ENCODE results near the gene CCNY.
A peak's percentile ranks its signal among the peaks of the same experiment; 100 is the strongest.

Gene CCNY

DNA sequence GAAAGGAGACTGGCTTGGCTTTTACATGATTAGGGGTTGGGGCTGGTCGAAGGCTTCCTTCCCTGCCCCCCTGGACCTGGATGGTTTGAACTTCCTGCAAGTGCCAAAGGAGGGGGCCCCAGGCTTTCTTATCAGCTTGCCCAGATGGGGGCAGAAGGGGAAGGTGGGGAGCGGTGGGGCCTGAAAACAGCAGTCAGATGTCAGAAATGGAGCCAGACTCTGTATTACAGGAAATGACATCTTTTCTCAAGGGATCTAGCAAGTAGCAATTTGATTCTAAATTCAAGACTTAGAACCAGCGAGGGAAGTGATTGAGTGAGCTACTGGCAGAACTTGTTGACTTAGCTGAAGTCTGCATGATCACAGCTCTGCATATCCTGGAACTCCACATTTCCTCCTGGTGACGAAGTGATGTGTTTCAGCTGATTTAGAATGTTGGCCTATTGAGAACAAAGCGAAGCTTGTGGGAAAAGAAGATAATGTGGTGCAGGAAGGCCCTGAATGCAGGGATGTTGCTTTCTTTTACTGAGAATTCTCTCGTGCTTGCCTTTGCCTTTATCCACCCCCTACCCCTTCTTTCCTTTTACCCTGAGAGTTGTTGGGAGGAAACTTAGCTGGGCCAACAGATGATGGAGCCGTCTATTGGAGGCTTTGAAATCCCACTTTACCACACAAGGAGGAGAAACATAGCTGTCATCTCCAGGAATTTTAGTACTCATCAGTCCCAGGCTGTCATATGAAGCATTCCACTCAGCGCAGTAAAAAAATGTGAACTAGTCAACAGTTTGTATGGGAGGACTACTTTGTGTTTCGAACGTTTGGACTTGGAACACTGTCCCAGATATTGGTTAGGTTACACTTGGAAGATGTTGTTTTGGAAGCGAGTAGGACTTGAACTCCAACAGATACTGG, 43.2 kb downstream of the CCNY start:
- H3K36me3 ChIP-seq (ENCODE audit: insufficient read depth, low read length), result no peaks in the 10 kb centered on the region
- no peak overlapping the region for H2AFZ ChIP-seq (ENCODE audit: low read length)
- H3F3A ChIP-seq (ENCODE audit: low read depth), result peaks cover 8% of the 10 kb centered on the region
- no peaks in the 10 kb centered on the region for H3K9me3 ChIP-seq (ENCODE audit: insufficient read depth, low read depth, low read length)
- no peaks in the 10 kb centered on the region for H3K27me3 ChIP-seq (ENCODE audit: insufficient read depth, low read length, poor library complexity, severe bottlenecking)
- H3K79me2 ChIP-seq (ENCODE audit: insufficient read depth, low read length), result peaks cover 92% of the 10 kb centered on the region
- H4K20me1 ChIP-seq (ENCODE audit: insufficient read depth, low read length, poor library complexity, severe bottlenecking), result peaks cover 17% of the 10 kb centered on the region
- no peak for TF ChIP-seq EZH2phosphoT487 (IDR thresholded peaks at IDR 0.05; ENCODE audit: borderline replicate concordance)
- TF ChIP-seq, protein P1, sequence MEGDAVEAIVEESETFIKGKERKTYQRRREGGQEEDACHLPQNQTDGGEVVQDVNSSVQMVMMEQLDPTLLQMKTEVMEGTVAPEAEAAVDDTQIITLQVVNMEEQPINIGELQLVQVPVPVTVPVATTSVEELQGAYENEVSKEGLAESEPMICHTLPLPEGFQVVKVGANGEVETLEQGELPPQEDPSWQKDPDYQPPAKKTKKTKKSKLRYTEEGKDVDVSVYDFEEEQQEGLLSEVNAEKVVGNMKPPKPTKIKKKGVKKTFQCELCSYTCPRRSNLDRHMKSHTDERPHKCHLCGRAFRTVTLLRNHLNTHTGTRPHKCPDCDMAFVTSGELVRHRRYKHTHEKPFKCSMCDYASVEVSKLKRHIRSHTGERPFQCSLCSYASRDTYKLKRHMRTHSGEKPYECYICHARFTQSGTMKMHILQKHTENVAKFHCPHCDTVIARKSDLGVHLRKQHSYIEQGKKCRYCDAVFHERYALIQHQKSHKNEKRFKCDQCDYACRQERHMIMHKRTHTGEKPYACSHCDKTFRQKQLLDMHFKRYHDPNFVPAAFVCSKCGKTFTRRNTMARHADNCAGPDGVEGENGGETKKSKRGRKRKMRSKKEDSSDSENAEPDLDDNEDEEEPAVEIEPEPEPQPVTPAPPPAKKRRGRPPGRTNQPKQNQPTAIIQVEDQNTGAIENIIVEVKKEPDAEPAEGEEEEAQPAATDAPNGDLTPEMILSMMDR (conservative IDR thresholded peaks at IDR 0.05; ENCODE audit: low read length), result peak; percentile 65
- peaks cover 74% of the 10 kb centered on the region for H3K4me1 ChIP-seq (ENCODE audit: insufficient read depth, low read length, poor library complexity, severe bottlenecking)
- peak overlapping the region; percentile 74 for H3K9ac ChIP-seq (ENCODE audit: low read depth, low read length, poor library complexity, severe bottlenecking)
- H3K4me2 ChIP-seq (ENCODE audit: low read depth, low read length, poor library complexity, severe bottlenecking), result peak overlapping the region; percentile 97
- no peaks in the 10 kb centered on the region for H3K9me2 ChIP-seq (replicated peaks; ENCODE audit: low read depth, low read length)
- H3K4me3 ChIP-seq (ENCODE audit: low read length, poor library complexity, severe bottlenecking), result peak overlapping the region; percentile 72

DNA sequence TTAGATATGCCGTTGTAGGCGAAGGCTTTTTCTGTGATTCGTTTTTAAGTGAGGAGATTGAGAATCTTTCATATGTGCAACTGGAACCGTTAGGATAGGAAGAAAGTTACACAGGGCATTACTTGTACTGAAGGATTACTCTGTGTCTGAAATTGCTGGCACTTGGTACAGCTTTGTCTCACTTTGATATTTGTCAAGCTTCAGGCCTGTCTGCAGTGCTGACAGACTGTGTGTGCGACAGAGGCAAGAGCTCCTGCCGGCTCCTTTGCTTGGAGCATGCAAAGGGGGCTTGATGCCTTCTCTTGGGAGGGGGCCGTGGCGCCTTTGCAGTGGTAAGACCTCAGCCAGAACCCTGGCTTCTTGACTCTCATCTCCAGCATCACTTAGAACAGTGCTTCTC, 45.8 kb downstream of the CCNY start:
- Histone ChIP-seq H3K9ac (ENCODE audit: low read depth, low read length, poor library complexity, severe bottlenecking) (peak overlapping the region; percentile 20), H3K4me3 (ENCODE audit: low read length, poor library complexity, severe bottlenecking) (no peak overlapping the region), H4K20me1 (ENCODE audit: insufficient read depth, low read length, poor library complexity, severe bottlenecking) (peaks cover 14% of the 10 kb centered on the region), H2AFZ (ENCODE audit: low read length) (no peak overlapping the region), H3K4me2 (ENCODE audit: low read depth, low read length, poor library complexity, severe bottlenecking) (no peak overlapping the region), H3F3A (ENCODE audit: low read depth) (peaks cover 8% of the 10 kb centered on the region), H3K27me3 (ENCODE audit: insufficient read depth, low read length, poor library complexity, severe bottlenecking) (no peaks in the 10 kb centered on the region), H3K9me3 (ENCODE audit: insufficient read depth, low read depth, low read length) (no peaks in the 10 kb centered on the region), H3K9me2 (replicated peaks; ENCODE audit: low read depth, low read length) (no peaks in the 10 kb centered on the region), H3K4me1 (ENCODE audit: insufficient read depth, low read length, poor library complexity, severe bottlenecking) (peaks cover 76% of the 10 kb centered on the region), H3K36me3 (ENCODE audit: insufficient read depth, low read length) (no peaks in the 10 kb centered on the region), H3K79me2 (ENCODE audit: insufficient read depth, low read length) (peaks cover 92% of the 10 kb centered on the region)
- TF ChIP-seq, protein P1 (conservative IDR thresholded peaks at IDR 0.05; ENCODE audit: low read length), result no peak
- no peak for TF ChIP-seq EZH2phosphoT487 (IDR thresholded peaks at IDR 0.05; ENCODE audit: borderline replicate concordance)

DNA sequence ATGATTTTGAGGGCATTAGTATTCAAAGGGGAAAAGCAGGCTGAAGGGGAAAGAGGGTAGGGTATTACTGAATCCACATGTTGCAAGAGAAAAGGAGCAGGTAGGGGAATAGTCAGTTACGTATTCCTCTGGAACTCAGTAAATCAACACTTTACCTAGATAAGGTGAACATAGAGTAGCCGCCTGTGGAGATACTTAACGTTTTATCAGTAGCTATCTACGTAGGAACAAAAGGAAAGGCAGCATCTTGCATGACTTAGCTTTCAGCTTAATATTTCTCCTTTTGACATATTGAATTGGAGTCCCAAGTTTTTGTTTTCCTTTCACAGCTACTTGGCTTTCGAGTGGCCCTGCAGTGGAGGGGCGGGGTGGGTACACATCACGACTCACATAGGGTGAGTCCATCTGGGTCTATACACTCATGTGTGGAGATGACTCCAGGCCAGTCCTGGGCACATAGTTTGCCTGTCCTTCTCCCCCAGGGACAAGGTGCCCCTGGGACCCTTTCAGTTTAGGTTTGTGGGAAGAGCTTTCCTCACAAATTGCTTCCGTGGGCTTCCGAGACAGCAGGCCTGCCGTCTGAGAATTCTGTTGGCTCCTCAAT, 48.1 kb downstream of the CCNY start:
- no peaks in the 10 kb centered on the region for H3K36me3 ChIP-seq (ENCODE audit: insufficient read depth, low read length)
- peaks cover 9% of the 10 kb centered on the region for H4K20me1 ChIP-seq (ENCODE audit: insufficient read depth, low read length, poor library complexity, severe bottlenecking)
- no peak overlapping the region for H3K4me3 ChIP-seq (ENCODE audit: low read length, poor library complexity, severe bottlenecking)
- H3F3A ChIP-seq (ENCODE audit: low read depth), result peaks cover 8% of the 10 kb centered on the region
- peaks cover 97% of the 10 kb centered on the region for H3K79me2 ChIP-seq (ENCODE audit: insufficient read depth, low read length)
- peaks cover 75% of the 10 kb centered on the region for H3K4me1 ChIP-seq (ENCODE audit: insufficient read depth, low read length, poor library complexity, severe bottlenecking)
- no peak overlapping the region for H3K4me2 ChIP-seq (ENCODE audit: low read depth, low read length, poor library complexity, severe bottlenecking)
- H3K9me2 ChIP-seq (replicated peaks; ENCODE audit: low read depth, low read length), result no peaks in the 10 kb centered on the region
- H2AFZ ChIP-seq (ENCODE audit: low read length), result no peak overlapping the region
- H3K9me3 ChIP-seq (ENCODE audit: insufficient read depth, low read depth, low read length), result no peaks in the 10 kb centered on the region
- H3K9ac ChIP-seq (ENCODE audit: low read depth, low read length, poor library complexity, severe bottlenecking), result no peak overlapping the region
- no peak for TF ChIP-seq EZH2phosphoT487 (IDR thresholded peaks at IDR 0.05; ENCODE audit: borderline replicate concordance)
- TF ChIP-seq, protein P1 (conservative IDR thresholded peaks at IDR 0.05; ENCODE audit: low read length), result no peak
- no peaks in the 10 kb centered on the region for H3K27me3 ChIP-seq (ENCODE audit: insufficient read depth, low read length, poor library complexity, severe bottlenecking)

All from Loucy (cell line).